Stimulated activated CD4-positive, alpha-beta T cell treated with anti-CD3 and anti-CD28 coated beads, Interleukin-15, amount 100 ng/mL, for 1 hour (primary cell): ENCODE measurements around the gene MYO6.

Experiments
- DNase-seq, 2 donors: peaks; one replicate each; pipeline ENCODE4 v3.0.0-alpha.2; 2020; ENCODE audit warnings: low read depth in 1 of 2, low spot score in 1 of 2

MYO6 gene

GRCh38 chr6:75819776-75820487 lies 70.9 kb downstream of the MYO6 start:
- no peak for DNase-seq

- no peak for DNase-seq
Measured at GRCh38 chr6:75824160-75824559, 75.1 kb downstream of the MYO6 start.

DNA sequence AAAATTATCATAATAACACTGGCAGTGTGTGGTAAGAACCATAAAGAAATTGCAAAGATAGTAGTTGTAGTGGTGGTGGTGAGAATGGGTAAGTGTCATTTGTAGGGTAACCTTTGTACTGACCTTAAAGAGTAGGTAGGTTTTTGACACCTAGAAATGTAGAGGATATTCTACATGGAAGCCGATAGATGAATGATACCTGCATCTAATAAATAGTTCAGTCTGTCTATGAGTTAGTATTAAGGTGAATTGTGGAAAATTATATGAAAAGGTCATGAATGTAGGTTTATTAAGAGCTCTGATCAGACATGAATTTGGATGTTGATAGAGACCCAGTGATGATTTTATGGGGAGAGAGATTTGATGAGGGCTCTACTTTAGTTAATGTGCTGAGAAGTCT lies 78.1 kb downstream of the MYO6 start:
- DNase-seq: no peak

GRCh38 chr6:75830959-75831885 lies 82.2 kb downstream of the MYO6 start:
- no peak for DNase-seq

- DNase-seq: no peak
Measured at GRCh38 chr6:75834447-75834846, 85.4 kb downstream of the MYO6 start.

- DNase-seq: no peak
Measured at GRCh38 chr6:75842191-75842590, 93.2 kb downstream of the MYO6 start.

- DNase-seq: no peak
Measured at GRCh38 chr6:75842732-75843131, 93.7 kb downstream of the MYO6 start.

DNA sequence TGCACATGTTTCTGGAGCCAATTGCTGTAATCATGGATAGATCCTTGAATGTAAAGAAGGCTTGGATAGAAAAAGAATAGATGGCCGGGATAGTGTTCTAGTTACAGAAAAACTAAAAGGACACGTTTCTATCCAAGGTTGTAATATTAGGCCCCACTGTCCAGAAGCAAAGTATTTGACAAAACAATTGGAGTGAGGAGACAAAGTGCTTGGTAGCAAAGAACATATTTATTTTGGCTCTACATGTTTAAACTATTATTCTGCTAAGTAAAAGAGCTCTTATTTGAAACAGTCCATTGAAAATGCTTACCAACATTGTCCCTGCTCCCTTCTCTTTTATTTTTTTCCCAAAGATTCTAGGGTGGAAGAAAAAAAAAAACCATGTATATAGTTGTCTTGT lies 94.4 kb downstream of the MYO6 start:
- DNase-seq: no peak

DNA sequence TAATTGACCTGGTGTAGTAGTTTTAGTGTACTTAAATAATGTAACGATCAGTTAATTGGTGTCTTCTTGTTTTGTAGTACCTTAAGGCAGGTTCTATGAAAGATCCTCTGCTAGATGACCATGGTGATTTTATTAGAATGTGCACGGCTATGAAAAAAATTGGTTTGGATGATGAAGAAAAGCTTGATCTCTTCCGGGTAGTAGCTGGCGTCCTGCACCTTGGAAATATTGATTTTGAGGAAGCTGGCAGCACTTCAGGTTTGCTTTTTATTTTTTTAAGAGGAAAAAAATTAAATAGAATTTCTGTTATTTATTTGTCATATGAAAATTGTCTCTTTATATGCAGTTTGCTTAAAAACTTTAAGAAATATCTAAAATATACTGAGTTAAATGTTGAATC lies 99.2 kb downstream of the MYO6 start:
- no peak for DNase-seq

DNA sequence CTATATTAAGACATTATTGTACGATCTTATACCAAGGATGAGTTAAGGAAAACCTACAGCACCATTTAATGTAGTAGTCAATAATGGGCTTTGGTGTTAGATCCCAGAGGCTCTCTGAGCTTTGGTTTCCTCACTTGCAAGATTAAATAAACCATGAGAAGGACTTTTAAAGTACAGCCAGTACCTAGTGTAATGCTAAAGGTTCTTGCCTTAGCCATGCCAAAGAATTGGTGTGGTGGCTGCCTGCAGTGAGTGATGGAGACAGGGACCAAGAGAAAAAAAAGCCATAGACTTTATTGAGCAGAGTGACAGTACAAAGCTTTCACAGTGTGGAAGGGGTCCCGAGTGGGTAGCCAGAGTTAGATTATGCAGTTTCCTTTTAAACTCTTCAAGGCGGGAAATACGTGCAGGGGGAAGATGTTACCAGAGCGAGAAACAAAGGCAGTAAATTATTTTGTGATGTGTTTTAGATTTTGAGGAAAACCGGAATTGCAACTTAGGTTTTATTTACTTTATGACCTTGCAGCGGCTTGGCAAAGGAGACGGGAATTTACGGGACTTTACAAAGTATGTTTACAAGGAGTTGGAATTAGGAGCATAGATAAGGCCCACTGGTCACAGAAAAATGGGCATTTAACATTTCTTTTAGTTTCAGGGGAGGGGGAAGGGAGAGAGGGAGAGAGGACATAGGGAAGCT lies 100.4 kb downstream of the MYO6 start:
- DNase-seq: no peak

DNA sequence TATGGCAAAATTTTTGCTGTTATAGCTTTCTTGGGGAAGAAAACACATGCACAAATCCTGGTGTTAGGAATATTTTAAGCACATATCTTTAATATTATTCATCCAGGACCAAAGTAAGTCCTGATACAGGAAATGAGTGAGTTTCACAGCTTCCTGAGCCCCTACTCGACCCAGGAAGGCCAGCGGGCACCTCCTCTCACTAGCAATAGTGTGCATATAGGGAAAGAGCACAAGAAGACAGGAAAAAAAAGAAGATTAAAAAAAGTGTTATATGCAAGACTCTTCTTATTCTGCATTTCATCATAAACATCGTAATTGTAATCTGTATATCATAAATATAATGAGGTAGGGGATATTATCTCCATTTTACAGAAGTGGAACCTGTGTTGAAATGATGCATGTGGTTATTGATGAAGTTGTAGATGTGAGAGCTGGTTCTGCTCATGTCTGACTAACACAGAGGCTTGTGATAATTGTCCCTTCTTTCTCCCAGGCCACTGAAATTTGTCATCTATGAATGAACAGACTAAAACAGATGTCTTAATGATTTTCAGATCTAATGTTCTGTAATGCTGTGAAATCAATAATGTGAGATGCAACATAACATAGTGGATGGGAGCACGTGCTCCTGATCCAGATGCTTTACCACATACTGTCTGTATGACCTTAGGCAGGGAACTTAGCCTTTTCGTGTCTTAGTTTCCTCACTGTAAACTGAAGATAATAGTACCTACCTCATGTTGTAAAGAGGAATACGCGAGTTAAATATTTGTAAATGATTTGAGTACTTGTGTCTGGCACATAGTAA lies 101.2 kb downstream of the MYO6 start:
- DNase-seq: no peak

DNA sequence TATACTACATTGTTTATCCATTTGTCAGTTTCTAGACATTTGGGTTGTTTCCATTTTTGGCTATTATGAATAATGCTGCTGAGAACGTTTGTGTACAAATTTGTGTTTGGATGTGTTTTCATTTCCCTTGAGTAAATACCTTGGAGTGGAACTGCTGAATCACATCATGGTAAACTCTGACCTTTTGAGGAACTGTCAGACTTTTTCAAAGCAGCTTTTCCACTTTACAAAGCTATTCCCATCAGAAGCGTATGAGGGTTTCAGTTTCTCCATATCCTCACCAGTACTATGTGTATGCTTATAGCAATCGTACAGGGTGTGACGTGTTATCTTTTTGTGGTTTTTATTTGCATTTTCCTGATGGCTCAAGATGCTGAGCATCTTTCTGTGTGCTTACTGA lies 103.7 kb downstream of the MYO6 start:
- DNase-seq: no peak

DNA sequence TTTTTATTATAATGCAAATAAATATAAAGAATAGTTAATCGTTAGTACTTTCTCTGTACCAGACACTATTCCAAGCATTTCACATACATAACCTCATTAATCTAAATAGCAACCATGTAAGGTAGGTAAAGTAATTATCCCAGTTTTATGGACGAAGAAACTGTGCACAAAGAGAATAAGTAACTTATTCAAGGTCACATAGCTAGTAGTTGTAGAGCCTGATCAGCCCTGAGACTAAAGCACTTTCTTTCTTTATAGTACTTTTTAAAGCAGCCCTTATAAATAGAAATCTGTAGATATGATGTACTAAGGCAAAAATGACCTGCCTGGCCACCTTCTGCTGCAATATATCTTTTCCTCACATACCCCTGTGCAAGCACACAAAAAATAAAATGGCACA lies 104.8 kb downstream of the MYO6 start:
- DNase-seq: no peak

GRCh38 chr6:75855052-75855451 lies 106.0 kb downstream of the MYO6 start:
- no peak for DNase-seq

- no peak for DNase-seq
Measured at GRCh38 chr6:75856902-75857301, 107.9 kb downstream of the MYO6 start.

DNA sequence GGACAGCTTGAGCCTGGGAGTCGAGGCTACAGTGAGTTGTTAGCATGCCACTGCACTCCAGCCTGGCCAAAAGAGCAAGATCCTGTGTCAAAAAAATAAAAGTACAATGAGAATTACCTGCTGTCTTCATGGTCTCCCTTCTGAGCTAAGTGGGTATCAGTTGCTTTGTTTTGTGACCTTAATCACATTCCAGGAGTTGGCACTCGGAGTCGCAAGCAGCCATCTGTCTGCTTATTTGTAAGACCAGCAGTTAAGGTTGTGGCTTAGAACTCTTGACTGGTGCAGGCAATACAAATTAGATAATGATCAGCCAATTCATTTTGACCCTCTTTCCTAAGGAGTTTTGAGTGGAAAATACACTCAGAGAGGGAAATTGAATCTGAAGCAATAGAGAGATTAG lies 114.0 kb downstream of the MYO6 start:
- DNase-seq: no peak

GRCh38 chr6:75863784-75864183 lies 114.7 kb downstream of the MYO6 start:
- no peak for DNase-seq

GRCh38 chr6:75864446-75864845 lies 115.4 kb downstream of the MYO6 start:
- no peak for DNase-seq

GRCh38 chr6:75870389-75870788 lies 121.3 kb downstream of the MYO6 start:
- DNase-seq: no peak

DNA sequence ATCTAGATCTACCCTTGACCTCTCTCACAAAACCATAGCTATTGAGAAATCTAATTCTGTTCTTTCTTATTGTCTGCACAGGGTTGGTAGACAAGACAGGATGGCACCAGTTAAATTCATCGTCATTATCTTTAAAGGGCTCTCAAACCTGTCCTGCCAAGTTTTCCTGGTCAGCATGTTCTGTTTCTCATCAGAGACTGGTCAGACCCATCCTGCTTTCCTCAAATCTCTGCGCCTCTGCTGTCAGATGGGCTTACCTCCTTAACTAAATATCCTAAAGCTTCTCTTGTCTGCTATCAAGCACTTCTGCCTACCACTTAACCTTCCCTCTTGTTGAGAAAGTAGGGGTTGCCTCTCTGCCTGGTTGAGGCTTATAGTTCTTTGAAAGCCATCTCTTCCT lies 125.2 kb downstream of the MYO6 start:
- DNase-seq: no peak

DNA sequence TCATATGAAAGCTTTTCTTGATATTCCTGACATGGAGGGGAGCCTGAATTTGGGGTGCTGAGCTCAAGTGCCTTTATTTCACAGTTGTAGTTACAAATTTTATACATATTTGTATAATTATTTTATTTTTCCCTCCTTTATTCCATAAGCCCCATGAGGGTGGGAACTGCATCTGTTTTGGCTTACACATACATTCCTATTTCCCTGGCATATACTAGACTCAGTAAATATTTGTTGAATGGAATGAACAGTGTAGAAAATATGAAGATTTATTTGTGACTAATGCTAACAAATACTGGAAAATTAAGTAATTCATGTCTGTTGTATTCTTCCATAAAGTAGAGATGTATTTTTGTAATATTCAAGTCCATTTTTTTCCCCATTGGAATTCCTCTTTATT lies 127.1 kb downstream of the MYO6 start:
- DNase-seq: no peak
